GM12891 (cell line): Measurements from ENCODE around the gene COX6B2.

Experiments
- PAX5 ChIP-seq: IDR thresholded peaks from 2 replicates; pipeline ENCODE4 v1.6.1; 2011; ENCODE audit warnings: low read length, moderate library complexity, mild to moderate bottlenecking; ENCODE audit not compliant: insufficient read depth, severe bottlenecking
- POLR2A ChIP-seq: IDR thresholded peaks from 2 replicates; pipeline ENCODE4 v1.6.1; 2011; ENCODE audit warnings: low read depth, low read length, control low read depth
- POLR2AphosphoS5 ChIP-seq: IDR thresholded peaks from 2 replicates; pipeline ENCODE4 v1.6.1; 2011; ENCODE audit warnings: low read depth, low read length, control low read depth
- POU2F2 ChIP-seq: IDR thresholded peaks from 2 replicates; pipeline ENCODE4 v1.6.1; 2011; ENCODE audit warnings: low read depth, mild to moderate bottlenecking, control low read depth, low read length, moderate library complexity
- SPI1 ChIP-seq: IDR thresholded peaks from 2 replicates; pipeline ENCODE4 v1.6.1; 2011; ENCODE audit warnings: low read depth, low read length, control low read depth
- TAF1 ChIP-seq: IDR thresholded peaks from 2 replicates; pipeline ENCODE4 v1.6.1; 2011; ENCODE audit warnings: low read depth, low read length, control low read depth

DNA sequence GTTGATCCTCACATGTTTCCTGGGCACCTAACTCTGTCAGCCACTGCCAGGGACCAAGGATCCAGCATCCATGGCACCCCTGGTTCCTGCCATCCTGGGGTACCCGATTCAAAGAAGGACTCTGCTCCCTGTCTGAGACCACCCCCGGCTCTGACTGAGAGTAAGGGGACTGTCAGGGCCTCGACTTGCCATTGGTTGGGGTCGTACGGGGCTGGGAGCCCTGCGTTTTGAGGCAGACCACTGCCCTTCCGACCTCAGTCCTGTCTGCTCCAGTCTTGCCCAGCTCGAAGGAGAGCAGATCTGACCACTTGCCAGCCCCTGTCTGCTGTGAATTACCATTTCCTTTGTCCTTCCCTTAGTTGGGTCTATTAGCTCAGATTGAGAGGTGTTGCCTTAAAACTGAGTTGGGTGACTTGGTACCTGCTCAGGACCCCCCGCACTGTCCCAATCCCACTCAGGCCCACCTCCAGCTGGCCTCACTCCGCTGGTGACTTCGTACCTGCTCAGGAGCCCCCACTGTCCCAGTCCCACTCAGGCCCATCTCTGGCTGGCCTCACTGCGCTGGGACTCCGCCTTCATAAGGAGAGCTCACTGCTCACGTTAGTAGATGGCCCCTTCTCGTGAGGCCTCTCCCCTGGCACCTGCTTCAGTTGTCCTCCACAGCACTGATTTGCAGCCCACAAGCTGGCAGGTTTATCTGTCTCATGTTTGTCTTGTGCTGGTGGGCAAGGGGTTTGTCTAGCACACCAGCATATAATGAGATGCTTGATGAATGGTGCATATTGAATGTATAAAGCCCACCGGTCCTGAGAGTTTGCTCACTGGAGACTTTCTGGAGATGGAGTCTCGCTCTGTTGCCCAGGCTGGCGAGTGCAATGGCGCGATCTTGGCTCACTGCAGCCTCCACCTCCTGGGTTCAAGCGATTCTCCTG lies 35.1 kb upstream of the COX6B2 start:
- TF ChIP-seq POLR2A = peak; percentile 59
- no peak for TF ChIP-seq TAF1
- TF ChIP-seq POLR2AphosphoS5 = no peak; the same call in none of the 2 replicates
- no peak for TF ChIP-seq PAX5
- TF ChIP-seq SPI1 = no peak
- TF ChIP-seq POU2F2 = 0 out of 2 replicates have a peak, but pooled peaks have one; percentile 4
